Right ventricle myocardium superior (tissue), 1 donor: Measurements from ENCODE around the gene ZHX3. TPM values are rescaled to one million over a fixed set of nuclear protein-coding genes. Genes with fewer than 3 reads are reported as not detected.

Experiments
- ATAC-seq: fragments of 200-7000 bp; cut with Tn5 transposase; one replicate; pipeline ENCODE4 v1.9.1; 2020; ENCODE audit warnings: mild to moderate bottlenecking; ENCODE audit not compliant: poor library complexity
- DNase-seq: peaks from one replicate; pipeline ENCODE4 v3.0.0-alpha.2; 2020
- intact Hi-C: fragments of 100-400 bp; cut with DNase I; formaldehyde crosslinking; loops from one replicate; pipeline ENCODE4 v1.11.2; 2022
- total RNA-seq: library from RNA; stranded (reverse); fragmentation: NEBNext Ultra II Directional; extraction: Animal tissue kit (Norgen Biotek cat#: 25700); gene quantifications from one replicate; pipeline ENCODE4 v1.2.1, GENCODE V29; 2021
- donor health status: DM: no; HTN: yes; CAD: no; lungs with severe emphysema.

ZHX3 gene
- total RNA-seq, 1 donor from 2014 or later, result 31.7 TPM

- intact Hi-C loops, result no loop called here
- DNase-seq (no peak), ATAC-seq (no peak)
Measured at GRCh38 chr20:41277049-41277448, 40.5 kb downstream of the ZHX3 start.

GRCh38 chr20:41276317-41276751, 41.2 kb downstream of the ZHX3 start:
- ATAC-seq (peak; percentile 66), DNase-seq (peak; percentile 48)
- intact Hi-C loops, result no loop called here

- ATAC-seq (no peak), DNase-seq (no peak)
- intact Hi-C loops, result no loop called here
Measured at GRCh38 chr20:41275301-41275731, 42.2 kb downstream of the ZHX3 start.

- ATAC-seq, result peak; percentile 11
- intact Hi-C loops, result no loop called here
- no peak for DNase-seq
Measured at GRCh38 chr20:41274152-41274551, 43.4 kb downstream of the ZHX3 start.

GRCh38 chr20:41273445-41273844, 44.1 kb downstream of the ZHX3 start:
- DNase-seq (no peak), ATAC-seq (no peak)
- intact Hi-C loops, result no loop called here

GRCh38 chr20:41272339-41272738, 45.2 kb downstream of the ZHX3 start:
- no peak for DNase-seq
- no peak for ATAC-seq
- intact Hi-C loops, result no loop called here

GRCh38 chr20:41268917-41269652, 48.4 kb downstream of the ZHX3 start:
- ATAC-seq (no peak), DNase-seq (no peak)
- intact Hi-C loops, result no loop called here

- ATAC-seq (no peak), DNase-seq (no peak)
- intact Hi-C loops, result no loop called here
Measured at GRCh38 chr20:41268402-41268801, 49.1 kb downstream of the ZHX3 start.

GRCh38 chr20:41265938-41266337, 51.6 kb downstream of the ZHX3 start:
- intact Hi-C loops, result no loop called here
- no peak for DNase-seq
- no peak for ATAC-seq

- no peak for DNase-seq
- no peak for ATAC-seq
- intact Hi-C loops, result no loop called here
Measured at GRCh38 chr20:41264819-41265218, 52.7 kb downstream of the ZHX3 start.

- DNase-seq (no peak), ATAC-seq (no peak)
- intact Hi-C loops, result no loop called here
Measured at GRCh38 chr20:41261790-41262717, 55.5 kb downstream of the ZHX3 start.

GRCh38 chr20:41261260-41261659, 56.3 kb downstream of the ZHX3 start:
- intact Hi-C loops, result no loop called here
- no peak for DNase-seq
- no peak for ATAC-seq

- intact Hi-C loops, result no loop called here
- DNase-seq (no peak), ATAC-seq (no peak)
Measured at GRCh38 chr20:41260734-41261220, 56.8 kb downstream of the ZHX3 start.

GRCh38 chr20:41259309-41259708, 58.2 kb downstream of the ZHX3 start:
- DNase-seq, result no peak
- intact Hi-C loops, result no loop called here
- no peak for ATAC-seq

GRCh38 chr20:41258474-41258873, 59.1 kb downstream of the ZHX3 start:
- ATAC-seq, result no peak
- DNase-seq, result no peak
- intact Hi-C loops, result no loop called here

GRCh38 chr20:41256516-41256915, 61.0 kb downstream of the ZHX3 start:
- no peak for DNase-seq
- intact Hi-C loops, result no loop called here
- no peak for ATAC-seq

- intact Hi-C loops, result no loop called here
- ATAC-seq (no peak), DNase-seq (no peak)
Measured at GRCh38 chr20:41255655-41256054, 61.9 kb downstream of the ZHX3 start.

GRCh38 chr20:41249411-41250281, 67.9 kb downstream of the ZHX3 start:
- ATAC-seq, result peak; percentile 78
- intact Hi-C loops, result no loop called here

More at GRCh38 chr20:41249411-41250281, 67.9 kb downstream of the ZHX3 start:
- peak; percentile 84 for DNase-seq
